Neural cell (in vitro differentiated cells): Measurements from ENCODE around the gene KANSL1L. TPM values are rescaled to one million over a fixed set of nuclear protein-coding genes. Genes with fewer than 3 reads are reported as not detected.
"Not testable (repeated sequence)": the region's sequence is repeated elsewhere in the genome, so short reads cannot be mapped to it uniquely, and the experiment has no call there.

Experiments
- H2AFZ ChIP-seq: fragments of 200-600, 300-800 bp; sonication (generic), shearing (Covaris generic); 2 replicates; pipeline ENCODE4 v1.6.0; 2014; ENCODE audit warnings: low read depth, mild to moderate bottlenecking, antibody characterized with exemption, low read length, moderate library complexity
- H3F3A ChIP-seq: fragments of 200-600 bp; shearing (Covaris generic); 2 replicates; pipeline ENCODE4 v1.6.1; 2016; ENCODE audit warnings: mild to moderate bottlenecking, moderate library complexity, mixed read lengths, antibody characterized with exemption, low read length; ENCODE audit not compliant: insufficient read depth, poor library complexity, severe bottlenecking
- H3K27ac ChIP-seq: fragments of 200-600, 300-800 bp; sonication (generic), shearing (Covaris generic); 2 replicates; pipeline ENCODE4 v1.5.1; 2014; ENCODE audit warnings: mild to moderate bottlenecking, low read length, moderate library complexity
- H3K27me3 ChIP-seq: fragments of 300-800, 200-600 bp; sonication (generic), shearing (Covaris generic); 2 replicates; pipeline ENCODE4 v1.6.0; 2014; ENCODE audit warnings: mild to moderate bottlenecking, low read depth, low read length, moderate library complexity; ENCODE audit not compliant: insufficient read depth
- H3K36me3 ChIP-seq: fragments of 300-800, 200-600 bp; sonication (generic), shearing (Covaris generic); 2 replicates; pipeline ENCODE4 v1.5.1; 2014; ENCODE audit warnings: mild to moderate bottlenecking, antibody characterized with exemption, low read length, moderate library complexity; ENCODE audit not compliant: insufficient read depth
- H3K4me2 ChIP-seq: fragments of 300-800, 200-600 bp; sonication (generic), shearing (Covaris generic); 2 replicates; pipeline ENCODE4 v1.6.0; 2014; ENCODE audit warnings: mild to moderate bottlenecking, low read length
- H3K4me3 ChIP-seq: fragments of 300-800, 200-600 bp; sonication (generic), shearing (Covaris generic); 2 replicates; pipeline ENCODE4 v1.5.1; 2014; ENCODE audit warnings: mild to moderate bottlenecking, low read length, moderate library complexity
- H3K79me2 ChIP-seq: fragments of 200-600 bp; shearing (Covaris generic); replicated peaks from 2 replicates; pipeline ENCODE4 v1.6.0; 2014; ENCODE audit warnings: mild to moderate bottlenecking, low read length, moderate library complexity; ENCODE audit not compliant: insufficient read depth
- H3K9ac ChIP-seq: fragments of 300-800, 200-600 bp; sonication (generic), shearing (Covaris generic); 2 replicates; pipeline ENCODE4 v1.6.1; 2016; ENCODE audit warnings: mild to moderate bottlenecking, low read length, mixed read lengths
- H3K9me2 ChIP-seq: fragments of 200-600 bp; shearing (Covaris generic); 2 replicates; pipeline ENCODE4 v1.6.1; 2016; ENCODE audit warnings: mild to moderate bottlenecking, low read length, mixed read lengths; ENCODE audit not compliant: insufficient read depth
- H3K9me3 ChIP-seq: fragments of 200-600, 300-800 bp; sonication (generic), shearing (Covaris generic); 2 replicates; pipeline ENCODE4 v1.6.1; 2016; ENCODE audit warnings: mild to moderate bottlenecking, mixed run types, low read length, moderate library complexity, mixed read lengths
- H4K20me1 ChIP-seq: fragments of 200-600 bp; shearing (Covaris generic); 2 replicates; pipeline ENCODE4 v1.6.1; 2016; ENCODE audit warnings: mild to moderate bottlenecking, mixed run types; ENCODE audit not compliant: insufficient read depth
- CTCF ChIP-seq: fragments of 450-650 bp; IDR thresholded peaks from 2 replicates; pipeline ENCODE4 v1.5.1; 2014; ENCODE audit warnings: antibody characterized with exemption, mild to moderate bottlenecking, moderate library complexity; ENCODE audit not compliant: poor library complexity, severe bottlenecking
- EP300 ChIP-seq: fragments of 450-650 bp; conservative IDR thresholded peaks from 2 replicates; pipeline ENCODE4 v1.6.1; 2014; ENCODE audit warnings: antibody characterized with exemption, mild to moderate bottlenecking, moderate library complexity; ENCODE audit not compliant: poor library complexity, severe bottlenecking
- EZH2 ChIP-seq: fragments of 200-600, 300-800 bp; shearing (Covaris generic), sonication (generic); IDR thresholded peaks from 2 replicates; pipeline ENCODE4 v1.6.1; 2014; ENCODE audit warnings: antibody characterized with exemption, low read length, borderline replicate concordance, mild to moderate bottlenecking; ENCODE audit not compliant: insufficient read depth, poor library complexity, severe bottlenecking
- MXI1 ChIP-seq: fragments of 450-650 bp; conservative IDR thresholded peaks from 2 replicates; pipeline ENCODE4 v1.6.1; 2014; ENCODE audit warnings: antibody characterized with exemption, mild to moderate bottlenecking; ENCODE audit not compliant: poor library complexity, severe bottlenecking
- POLR2AphosphoS5 ChIP-seq: IDR thresholded peaks from 2 replicates; pipeline ENCODE4 v1.6.1; 2012
- SMC3 ChIP-seq: fragments of 450-650 bp; conservative IDR thresholded peaks from 2 replicates; pipeline ENCODE4 v1.6.1; 2014; ENCODE audit warnings: antibody characterized with exemption, mild to moderate bottlenecking, moderate library complexity; ENCODE audit not compliant: poor library complexity
- polyA plus RNA-seq: library from polyadenylated mRNA; depleted of rRNA; stranded (reverse); fragments of >200 nt; gene quantifications from 2 replicates; pipeline ENCODE4 v1.2.3, GENCODE V29; 2014

The KANSL1L gene
- polyA plus RNA-seq, 1 donor from 2014 or later, result 27.6 TPM

- no peak for TF ChIP-seq SMC3
- no peak for TF ChIP-seq POLR2AphosphoS5
- no peak for TF ChIP-seq EP300
- no peak for TF ChIP-seq CTCF
- no peak for TF ChIP-seq EZH2
- no peak for TF ChIP-seq MXI1
- H3K9me3 ChIP-seq, result no peaks in the 10 kb centered on the region
Observed at GRCh38 chr2:210188755-210189154, 17.5 kb upstream of the KANSL1L start.

GRCh38 chr2:210188190-210188589 is 17.0 kb upstream of the KANSL1L start:
- H3K36me3 ChIP-seq, result no peaks in the 10 kb centered on the region
- no peaks in the 10 kb centered on the region for H3K9me2 ChIP-seq
- no peak overlapping the region for H2AFZ ChIP-seq
- H3K27ac ChIP-seq, result no peak overlapping the region
- H3K4me3 ChIP-seq, result no peak overlapping the region
- H3K9me3 ChIP-seq, result no peaks in the 10 kb centered on the region
- no peak overlapping the region for H3K9ac ChIP-seq
- no peak overlapping the region for H3K4me2 ChIP-seq
- H3K79me2 ChIP-seq, result no peaks in the 10 kb centered on the region
- no peaks in the 10 kb centered on the region for H3F3A ChIP-seq
- no peaks in the 10 kb centered on the region for H3K27me3 ChIP-seq
- no peaks in the 10 kb centered on the region for H4K20me1 ChIP-seq
- TF ChIP-seq MXI1 (no peak), SMC3 (no peak)

More at GRCh38 chr2:210188755-210189154, 17.5 kb upstream of the KANSL1L start:
- no peak overlapping the region for H3K9ac ChIP-seq
- H3K9me2 ChIP-seq, result no peaks in the 10 kb centered on the region
- H3K36me3 ChIP-seq, result no peaks in the 10 kb centered on the region
- H3K79me2 ChIP-seq, result no peaks in the 10 kb centered on the region
- H3K27ac ChIP-seq, result no peak overlapping the region
- H3F3A ChIP-seq, result no peaks in the 10 kb centered on the region
- H2AFZ ChIP-seq, result no peak overlapping the region
- no peak overlapping the region for H3K4me2 ChIP-seq
- no peaks in the 10 kb centered on the region for H4K20me1 ChIP-seq
- H3K4me3 ChIP-seq, result no peak overlapping the region
- H3K27me3 ChIP-seq, result no peaks in the 10 kb centered on the region

GRCh38 chr2:210183936-210184335 is 12.7 kb upstream of the KANSL1L start:
- not testable (repeated sequence) for H4K20me1 ChIP-seq, H3K4me3 ChIP-seq, H3K9ac ChIP-seq, H3K79me2 ChIP-seq, H3K4me2 ChIP-seq, H3F3A ChIP-seq, H3K27ac ChIP-seq, H3K36me3 ChIP-seq, H3K27me3 ChIP-seq, H3K9me2 ChIP-seq, H2AFZ ChIP-seq, H3K9me3 ChIP-seq

- H3K9me2 ChIP-seq, H3K4me2 ChIP-seq, H2AFZ ChIP-seq, H4K20me1 ChIP-seq, H3K4me3 ChIP-seq, H3K36me3 ChIP-seq, H3F3A ChIP-seq, H3K9ac ChIP-seq, H3K27me3 ChIP-seq, H3K9me3 ChIP-seq, H3K27ac ChIP-seq, H3K79me2 ChIP-seq: not testable (repeated sequence)
Observed at GRCh38 chr2:210181606-210182088, 10.4 kb upstream of the KANSL1L start.

GRCh38 chr2:210181033-210181605 is 9.9 kb upstream of the KANSL1L start:
- not testable (repeated sequence) for H3K9me2 ChIP-seq, H2AFZ ChIP-seq, H3K27ac ChIP-seq, H3K27me3 ChIP-seq, H4K20me1 ChIP-seq, H3F3A ChIP-seq, H3K9me3 ChIP-seq, H3K79me2 ChIP-seq, H3K9ac ChIP-seq, H3K4me3 ChIP-seq, H3K36me3 ChIP-seq, H3K4me2 ChIP-seq
